Osteoblast (primary cell): ENCODE results near the gene PLCG2. TPM values are rescaled to one million over a fixed set of nuclear protein-coding genes. Genes with fewer than 3 reads are reported as not detected.

Experiments used
- DNase-seq: peaks from one replicate; pipeline ENCODE4 v3.0.0; 2011; ENCODE audit warnings: low spot score, mixed read lengths; ENCODE audit not compliant: insufficient read length; ENCODE audit errors: missing footprints
- H2AFZ ChIP-seq: 2 replicates; pipeline ENCODE4 v1.6.0; 2011; ENCODE audit warnings: mild to moderate bottlenecking, low read length
- H3K27ac ChIP-seq: 2 replicates; pipeline ENCODE4 v1.5.1; 2011; ENCODE audit warnings: mild to moderate bottlenecking, low read depth, low read length, moderate library complexity
- H3K27me3 ChIP-seq: 2 replicates; pipeline ENCODE4 v1.6.0; 2012; ENCODE audit warnings: mild to moderate bottlenecking, control low read depth, inconsistent platforms, low read length, moderate library complexity; ENCODE audit not compliant: insufficient read depth
- H3K36me3 ChIP-seq: 2 replicates; pipeline ENCODE4 v1.5.1; 2011; ENCODE audit warnings: mild to moderate bottlenecking, low read length, control low read depth, moderate library complexity; ENCODE audit not compliant: insufficient read depth
- H3K4me1 ChIP-seq: 2 replicates; pipeline ENCODE4 v1.5.1; 2011; ENCODE audit warnings: mild to moderate bottlenecking, low read length, control low read depth, moderate library complexity; ENCODE audit not compliant: insufficient read depth
- H3K4me2 ChIP-seq: 2 replicates; pipeline ENCODE4 v1.6.0; 2011; ENCODE audit warnings: mild to moderate bottlenecking, low read length; ENCODE audit not compliant: insufficient read depth
- H3K4me3 ChIP-seq: fragments of 200-600 bp; sonication (generic); 3 replicates; pipeline ENCODE4 v1.5.1; 2012; ENCODE audit warnings: mild to moderate bottlenecking, low read length, inconsistent platforms; ENCODE audit not compliant: insufficient read depth
- H3K79me2 ChIP-seq: 2 replicates; pipeline ENCODE4 v1.6.0; 2012; ENCODE audit warnings: mild to moderate bottlenecking, low read length, control low read depth, inconsistent platforms; ENCODE audit not compliant: insufficient read depth
- H3K9me3 ChIP-seq: 2 replicates; pipeline ENCODE4 v1.5.1; 2011; ENCODE audit warnings: low read depth, low read length, control low read depth
- H4K20me1 ChIP-seq: 2 replicates; pipeline ENCODE4 v1.6.0; 2012; ENCODE audit warnings: mild to moderate bottlenecking, low read length, control low read depth; ENCODE audit not compliant: insufficient read depth
- total RNA-seq: library from RNA; depleted of rRNA; stranded (reverse); fragments of >200 nt; gene quantifications from 2 replicates; pipeline ENCODE4 v1.2.3, GENCODE V29; 2012
- TF ChIP-seq, protein P1 (sequence below): IDR thresholded peaks from 2 replicates; pipeline ENCODE4 v1.5.1; 2011; ENCODE audit warnings: mild to moderate bottlenecking, low read depth, low read length, moderate library complexity; ENCODE audit errors: extremely low read depth

Gene PLCG2
- total RNA-seq, 1 donor = 1.1 TPM

DNA sequence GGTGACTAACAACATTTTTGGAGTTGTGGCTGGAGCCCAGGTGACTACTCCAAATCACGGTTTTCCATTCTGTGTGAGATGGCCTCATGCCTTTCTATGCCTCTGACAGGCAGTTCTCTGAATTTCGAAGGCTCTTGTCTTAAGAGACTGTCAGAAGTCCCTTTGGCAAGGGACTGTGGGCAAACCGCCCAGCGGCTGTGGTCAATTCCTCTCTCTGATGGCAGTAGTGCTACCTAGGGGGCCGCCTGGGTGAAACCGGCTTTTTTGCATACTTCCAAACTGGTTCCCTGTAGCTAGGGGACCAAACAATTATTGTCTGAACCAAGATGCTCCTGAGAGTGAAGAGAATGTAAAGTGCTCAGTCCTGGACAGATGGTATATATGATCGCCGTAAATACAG, 145.9 kb downstream of the PLCG2 start:
- H3K4me3 ChIP-seq = no peak overlapping the region
- no peaks in the 10 kb centered on the region for H4K20me1 ChIP-seq
- H3K27me3 ChIP-seq = no peaks in the 10 kb centered on the region
- TF ChIP-seq, protein P1, sequence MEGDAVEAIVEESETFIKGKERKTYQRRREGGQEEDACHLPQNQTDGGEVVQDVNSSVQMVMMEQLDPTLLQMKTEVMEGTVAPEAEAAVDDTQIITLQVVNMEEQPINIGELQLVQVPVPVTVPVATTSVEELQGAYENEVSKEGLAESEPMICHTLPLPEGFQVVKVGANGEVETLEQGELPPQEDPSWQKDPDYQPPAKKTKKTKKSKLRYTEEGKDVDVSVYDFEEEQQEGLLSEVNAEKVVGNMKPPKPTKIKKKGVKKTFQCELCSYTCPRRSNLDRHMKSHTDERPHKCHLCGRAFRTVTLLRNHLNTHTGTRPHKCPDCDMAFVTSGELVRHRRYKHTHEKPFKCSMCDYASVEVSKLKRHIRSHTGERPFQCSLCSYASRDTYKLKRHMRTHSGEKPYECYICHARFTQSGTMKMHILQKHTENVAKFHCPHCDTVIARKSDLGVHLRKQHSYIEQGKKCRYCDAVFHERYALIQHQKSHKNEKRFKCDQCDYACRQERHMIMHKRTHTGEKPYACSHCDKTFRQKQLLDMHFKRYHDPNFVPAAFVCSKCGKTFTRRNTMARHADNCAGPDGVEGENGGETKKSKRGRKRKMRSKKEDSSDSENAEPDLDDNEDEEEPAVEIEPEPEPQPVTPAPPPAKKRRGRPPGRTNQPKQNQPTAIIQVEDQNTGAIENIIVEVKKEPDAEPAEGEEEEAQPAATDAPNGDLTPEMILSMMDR = no peak
- H3K79me2 ChIP-seq = no peaks in the 10 kb centered on the region
- H3K9me3 ChIP-seq = no peaks in the 10 kb centered on the region
- H3K36me3 ChIP-seq = no peaks in the 10 kb centered on the region
- no peak overlapping the region for H2AFZ ChIP-seq
- peak; percentile 74 for DNase-seq
- H3K27ac ChIP-seq = no peak overlapping the region
- no peak overlapping the region for H3K4me2 ChIP-seq
- no peaks in the 10 kb centered on the region for H3K4me1 ChIP-seq

GRCh38 chr16:81926036-81926435, 146.9 kb downstream of the PLCG2 start:
- Histone ChIP-seq H3K4me3 (no peak overlapping the region), H3K27me3 (no peaks in the 10 kb centered on the region), H3K4me2 (no peak overlapping the region), H2AFZ (no peak overlapping the region), H3K9me3 (no peaks in the 10 kb centered on the region), H3K27ac (no peak overlapping the region), H3K36me3 (no peaks in the 10 kb centered on the region), H4K20me1 (no peaks in the 10 kb centered on the region), H3K4me1 (no peaks in the 10 kb centered on the region), H3K79me2 (no peaks in the 10 kb centered on the region)
- no peak for DNase-seq
- TF ChIP-seq, protein P1 = no peak

DNA sequence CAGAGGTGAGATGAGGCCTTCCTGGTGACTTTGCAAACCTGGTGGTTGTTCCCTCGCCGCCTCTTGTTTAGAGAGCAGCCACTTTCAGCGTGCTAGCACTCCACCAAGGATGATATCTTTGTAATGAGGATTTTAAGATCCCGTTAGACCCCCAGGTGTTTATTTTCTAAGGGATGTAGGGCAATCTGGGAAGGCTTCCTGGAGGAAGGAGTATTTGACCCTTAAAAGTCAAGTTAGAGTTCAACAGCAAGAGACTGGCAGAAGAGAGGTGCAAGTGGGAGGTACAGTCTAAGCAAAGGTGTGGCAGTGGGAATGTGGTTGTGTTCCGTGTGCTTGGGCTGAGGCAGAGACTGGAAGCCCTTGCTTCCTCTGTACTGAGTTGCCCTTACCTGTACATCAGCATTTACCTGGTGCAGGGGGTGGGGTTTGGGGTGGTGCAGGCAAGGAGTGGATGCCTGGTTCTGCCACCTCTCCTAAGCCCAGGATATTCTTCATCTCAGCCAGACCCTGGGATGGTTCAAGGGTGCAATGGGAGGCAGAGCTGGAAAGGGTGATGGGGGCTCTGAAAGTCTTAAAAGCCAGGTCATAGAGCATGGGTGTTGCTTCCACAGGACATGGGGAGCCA, 148.6 kb downstream of the PLCG2 start:
- TF ChIP-seq, protein P1 = no peak
- Histone ChIP-seq H3K9me3 (no peaks in the 10 kb centered on the region), H3K4me3 (no peak overlapping the region), H3K4me2 (no peak overlapping the region), H3K4me1 (no peaks in the 10 kb centered on the region), H3K27ac (no peak overlapping the region), H3K27me3 (no peaks in the 10 kb centered on the region), H2AFZ (no peak overlapping the region), H3K36me3 (no peaks in the 10 kb centered on the region), H3K79me2 (no peaks in the 10 kb centered on the region), H4K20me1 (no peaks in the 10 kb centered on the region)
- DNase-seq = no peak

DNA sequence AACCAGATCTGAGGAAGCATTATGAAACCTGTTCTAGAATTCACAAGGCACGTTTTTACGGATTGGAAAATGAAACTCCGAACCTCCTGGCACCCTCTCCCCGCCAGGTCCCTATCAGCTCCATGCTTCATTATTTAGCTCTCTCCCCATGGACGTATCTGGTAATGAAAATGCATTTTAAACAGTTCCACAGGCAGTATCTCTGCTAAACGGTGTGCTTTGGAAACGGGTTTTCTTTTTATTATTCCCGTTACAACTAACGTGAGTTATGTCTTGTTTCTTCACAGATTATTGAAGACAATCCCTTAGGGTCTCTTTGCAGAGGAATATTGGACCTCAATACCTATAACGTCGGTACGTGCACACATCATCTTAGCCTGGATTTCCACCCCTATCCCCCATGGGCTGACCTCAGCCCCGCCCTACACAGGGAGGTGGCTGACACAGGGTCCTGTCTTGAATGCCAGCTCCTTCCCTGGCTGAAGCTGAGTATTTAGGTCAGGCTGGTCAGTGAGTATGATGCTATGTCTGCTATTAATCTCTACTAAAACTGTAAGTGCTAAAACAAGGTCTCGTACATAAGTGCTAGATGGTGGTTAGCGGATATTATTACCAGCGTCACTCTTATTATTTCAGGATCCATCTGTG, 149.3 kb downstream of the PLCG2 start:
- Histone ChIP-seq H3K9me3 (no peaks in the 10 kb centered on the region), H3K4me3 (no peak overlapping the region), H2AFZ (no peak overlapping the region), H3K36me3 (no peaks in the 10 kb centered on the region), H3K4me1 (no peaks in the 10 kb centered on the region), H3K4me2 (no peak overlapping the region), H3K27me3 (no peaks in the 10 kb centered on the region), H3K27ac (no peak overlapping the region), H3K79me2 (no peaks in the 10 kb centered on the region), H4K20me1 (no peaks in the 10 kb centered on the region)
- TF ChIP-seq, protein P1 = no peak
- no peak for DNase-seq
